IMR-90 (cell line): ENCODE measurements around the gene RHOC. TPM values are rescaled to one million over a fixed set of nuclear protein-coding genes. Genes with fewer than 3 reads are reported as not detected.
"Not testable (repeated sequence)": the region's sequence is repeated elsewhere in the genome, so short reads cannot be mapped to it uniquely, and the experiment has no call there.

Experiments used
- ATAC-seq: fragments of 200-7000 bp; cut with Tn5 transposase; 2 replicates; pipeline ENCODE4 v1.9.1; 2020; ENCODE audit warnings: low read depth, mild to moderate bottlenecking, moderate library complexity
- BruUV-seq: library from RNA; stranded (reverse); fragments of 400-500 nt; replicated peaks from 2 replicates; lab custom pipeline; 2021; lab: Mats Ljungman, UMichigan
- CTCF ChIA-PET: fragments of 300-600 bp; formaldehyde crosslinking; extraction: SDS; loops from one replicate; lab custom pipeline; 2021; ENCODE audit warnings: antibody characterized with exemption; lab: Yijun Ruan, JAX
- POLR2A ChIA-PET: fragments of 300-600 bp; sonication (Branson Sonifier 250); formaldehyde crosslinking; loops from one replicate; lab custom pipeline; 2022; ENCODE audit warnings: antibody characterized with exemption; ENCODE audit not compliant: unreplicated experiment; lab: Charles Lee
- DNase-seq: peaks from one replicate; pipeline ENCODE4 v3.0.0; 2013
- H2AFZ ChIP-seq: replicated peaks from 2 replicates; pipeline ENCODE3; 2013; ENCODE audit warnings: low read length, mild to moderate bottlenecking; ENCODE audit not compliant: poor library complexity
- H2AK5ac ChIP-seq: 2 replicates; pipeline ENCODE4 v1.6.1; 2013; ENCODE audit warnings: low read depth, low read length, inconsistent platforms
- H2AK9ac ChIP-seq: replicated peaks from 2 replicates; pipeline ENCODE3; 2013; ENCODE audit warnings: mild to moderate bottlenecking, low read depth, low read length, moderate library complexity; ENCODE audit not compliant: poor library complexity
- H2BK120ac ChIP-seq: 2 replicates; pipeline ENCODE4 v1.6.1; 2013; ENCODE audit warnings: low read depth, low read length, inconsistent platforms
- H2BK15ac ChIP-seq: 3 replicates; pipeline ENCODE4 v1.6.1; 2013; ENCODE audit warnings: low read depth, low read length, inconsistent platforms
- H2BK20ac ChIP-seq: 2 replicates; pipeline ENCODE4 v1.6.1; 2013; ENCODE audit warnings: low read depth, mild to moderate bottlenecking, inconsistent platforms, low read length, moderate library complexity
- H2BK5ac ChIP-seq: 2 replicates; pipeline ENCODE4 v1.6.1; 2013; ENCODE audit warnings: mild to moderate bottlenecking, low read depth, low read length, inconsistent platforms; ENCODE audit not compliant: poor library complexity, severe bottlenecking
- H3K14ac ChIP-seq: replicated peaks from 2 replicates; pipeline ENCODE4 v1.6.1; 2013; ENCODE audit warnings: low read depth, low read length, inconsistent platforms
- H3K18ac ChIP-seq: 2 replicates; pipeline ENCODE4 v1.6.1; 2013; ENCODE audit warnings: low read depth, low read length, control low read depth
- H3K23ac ChIP-seq: 2 replicates; pipeline ENCODE4 v1.6.1; 2013; ENCODE audit warnings: low read depth, low read length, inconsistent platforms
- H3K27ac ChIP-seq: 2 replicates; pipeline ENCODE4 v1.5.1; 2013; ENCODE audit warnings: mild to moderate bottlenecking, control low read depth, low read length; ENCODE audit not compliant: insufficient read depth
- H3K27me3 ChIP-seq: 2 replicates; pipeline ENCODE4 v1.6.1; 2013; ENCODE audit warnings: low read length; ENCODE audit not compliant: control insufficient read depth, insufficient read depth
- H3K36me3 ChIP-seq: 2 replicates; pipeline ENCODE4 v1.6.1; 2013; ENCODE audit warnings: low read length, mixed read lengths; ENCODE audit not compliant: control insufficient read depth, insufficient read depth
- H3K4ac ChIP-seq: 2 replicates; pipeline ENCODE4 v1.6.1; 2013; ENCODE audit warnings: low read depth, low read length, inconsistent platforms
- H3K4me1 ChIP-seq: 2 replicates; pipeline ENCODE4 v1.6.1; 2013; ENCODE audit warnings: low read length, mixed read lengths; ENCODE audit not compliant: control insufficient read depth, insufficient read depth
- H3K4me2 ChIP-seq: 2 replicates; pipeline ENCODE4 v1.6.1; 2013; ENCODE audit warnings: low read depth, mild to moderate bottlenecking, control low read depth, low read length, moderate library complexity
- H3K4me3 ChIP-seq: 2 replicates; pipeline ENCODE4 v1.5.1; 2013; ENCODE audit warnings: low read depth, mild to moderate bottlenecking, control low read depth, low read length, moderate library complexity; ENCODE audit not compliant: insufficient read depth
- H3K56ac ChIP-seq: 2 replicates; pipeline ENCODE4 v1.6.1; 2013; ENCODE audit warnings: low read length, inconsistent platforms; ENCODE audit not compliant: insufficient read depth; ENCODE audit errors: extremely low read depth
- H3K79me1 ChIP-seq, 2 experiments: 2 replicates each; pipeline ENCODE4 v1.6.1; 2013; ENCODE audit warnings: low read length in 2 of 2, inconsistent platforms in 1 of 2, low read depth in 1 of 2
- H3K9ac ChIP-seq: 2 replicates; pipeline ENCODE4 v1.6.1; 2013; ENCODE audit warnings: low read depth, low read length, control low read depth
- H3K9me1 ChIP-seq: 2 replicates; pipeline ENCODE4 v1.6.1; 2013; ENCODE audit warnings: low read length, inconsistent platforms; ENCODE audit not compliant: insufficient read depth
- H3K9me3 ChIP-seq: 2 replicates; pipeline ENCODE4 v1.6.1; 2013; ENCODE audit warnings: low read length; ENCODE audit not compliant: control insufficient read depth, insufficient read depth
- H4K20me1 ChIP-seq: 2 replicates; pipeline ENCODE4 v1.6.1; 2013; ENCODE audit warnings: low read length, inconsistent platforms; ENCODE audit not compliant: insufficient read depth
- H4K5ac ChIP-seq: 2 replicates; pipeline ENCODE4 v1.6.1; 2013; ENCODE audit warnings: mild to moderate bottlenecking, low read depth, low read length, control low read depth
- H4K8ac ChIP-seq, 2 experiments: 2 replicates each; pipeline ENCODE4 v1.6.1; 2013; ENCODE audit warnings: low read depth in 2 of 2, low read length in 2 of 2, control low read depth in 1 of 2, inconsistent platforms in 1 of 2
- H4K91ac ChIP-seq: 2 replicates; pipeline ENCODE4 v1.6.1; 2013; ENCODE audit warnings: low read depth, low read length, inconsistent platforms; ENCODE audit not compliant: insufficient read depth
- CTCF ChIP-seq: conservative IDR thresholded peaks from 2 replicates; pipeline ENCODE4 v1.5.1; 2012; ENCODE audit warnings: mild to moderate bottlenecking, low read depth, low read length, improper control_type of control experiment
- RFX5 ChIP-seq: IDR thresholded peaks from 2 replicates; pipeline ENCODE4 v1.8.0; 2012; ENCODE audit warnings: low read depth, mild to moderate bottlenecking, low read length, moderate library complexity
- WGBS, 2 experiments: methylation state at CpG; one replicate each; pipeline versions ENCODE4 v1.1.5 to v1.1.7; 2013; ENCODE audit warnings: missing lambda C conversion rate in 2 of 2; ENCODE audit not compliant: insufficient read length in 1 of 2; ENCODE audit errors: extremely low coverage in 2 of 2; 5-methylcytosine and 5-hydroxymethylcytosine counted together
- dilution Hi-C: fragments of 300-500 bp; cut with HindIII; formaldehyde crosslinking; loops from one replicate; pipeline ENCODE4 v1.14.3; 2018; ENCODE audit warnings: low sequenced_read_pairs; ENCODE audit not compliant: unreplicated experiment
- in situ Hi-C: fragments of 300-500 bp; cut with MboI; formaldehyde crosslinking; loops from 3 replicates; pipeline ENCODE4 v1.14.3; 2019; ENCODE audit warnings: low sequenced_read_pairs, inconsistent platforms, mixed read lengths
- intact Hi-C: fragments of 100-400 bp; cut with micrococcal nuclease; formaldehyde crosslinking; loops from 2 replicates; pipeline ENCODE4 v1.10.0; 2022
- polyA plus RNA-seq, 3 experiments: library from polyadenylated mRNA; depleted of rRNA; stranded (reverse); fragments of >200 nt; gene quantifications; 2 replicates each; pipeline ENCODE4 v1.2.3, GENCODE V29; 2012; ENCODE audit warnings: low replicate concordance in 1 of 3
- total RNA-seq: library from RNA; depleted of rRNA; stranded (reverse); fragments of >200 nt; gene quantifications from 2 replicates; pipeline ENCODE4 v1.2.3, GENCODE V29; 2012

Gene RHOC
- total and polyA plus RNA-seq, 2 of the 4 experiments (the other 2 are of a cell fraction): 764 to 839 TPM

GRCh38 chr1:112729909-112730308, 23.0 kb upstream of the RHOC start:
- no CpG with 5 or more reads among the region's 1 CpG for WGBS, 2 experiments
- ChIA-PET POLR2A (interaction anchor here (0.6 kb wide), 2 partner anchors 10 to 19 kb away, joined by 4 to 9 read pairs; no protein-coding TSS in a partner anchor), CTCF (interaction anchor here (0.6 to 1.4 kb wide), 4 partner anchors 11 to 343 kb away, joined by 3 to 7 read pairs (median 4); partner anchors contain the start of genes LRIG2 and PPM1J)
- Histone ChIP-seq H4K5ac (no peak overlapping the region), H2AK5ac (no peak overlapping the region), H3K18ac (no peak overlapping the region), H3K4me2 (no peak overlapping the region), H2BK15ac (peak overlapping the region; percentile 64; the same call in 1 of the 3 replicates), H3K9ac (no peak overlapping the region), H3K4me1 (peaks cover 9% of the 10 kb centered on the region), H2BK5ac (no peak overlapping the region), H3K4me3 (no peak overlapping the region), H2BK120ac (no peak overlapping the region; the same call in 1 of the 2 replicates), H3K9me3 (no peaks in the 10 kb centered on the region), H3K79me1 (no peaks in the 10 kb centered on the region), H4K91ac (no peak overlapping the region), H2AFZ (no peak overlapping the region), H3K14ac (peak overlapping the region; percentile 35; the same call in 1 of the 2 replicates), H2AK9ac (no peak overlapping the region), H3K36me3 (no peaks in the 10 kb centered on the region), H3K56ac (no peak overlapping the region), H4K20me1 (no peaks in the 10 kb centered on the region), H3K9me1 (peaks cover 3% of the 10 kb centered on the region; the same call in 1 of the 2 replicates), H3K27me3 (no peaks in the 10 kb centered on the region), H2BK20ac (no peak overlapping the region), H3K23ac (0 out of 2 replicates have a peak overlapping the region, but pooled peaks have one; percentile 31), H3K4ac (peak overlapping the region; percentile 12; the same call in 1 of the 2 replicates), H3K27ac (no peak overlapping the region), H4K8ac (peak overlapping the region in 1 of 2 experiments; percentile 23; a peak in 1 of 4 replicates)
- no peak for DNase-seq
- BruUV-seq: no TSS peak
- dilution Hi-C loops: no loop called here
- in situ Hi-C loops: loop anchor here (10.0 kb wide), 1 partner anchor 315 kb away; no protein-coding TSS in a partner anchor
- intact Hi-C loops: no loop called here
- TF ChIP-seq RFX5 (no peak), CTCF (no peak)
- ATAC-seq: no peak

- H2AFZ ChIP-seq, H2BK20ac ChIP-seq, H3K4ac ChIP-seq, H3K27me3 ChIP-seq, H3K56ac ChIP-seq, H2BK15ac ChIP-seq, H3K36me3 ChIP-seq, H3K9ac ChIP-seq, H3K18ac ChIP-seq, H4K8ac ChIP-seq, H4K91ac ChIP-seq, H3K23ac ChIP-seq, H3K4me3 ChIP-seq, H3K27ac ChIP-seq, intact Hi-C loops, POLR2A ChIA-PET, H2BK5ac ChIP-seq, H3K4me2 ChIP-seq, DNase-seq, H2AK9ac ChIP-seq, H3K14ac ChIP-seq, H4K20me1 ChIP-seq, H2AK5ac ChIP-seq, ATAC-seq, H4K5ac ChIP-seq, BruUV-seq, H3K79me1 ChIP-seq, H2BK120ac ChIP-seq, H3K9me1 ChIP-seq, H3K9me3 ChIP-seq, dilution Hi-C loops, H3K4me1 ChIP-seq: not testable (repeated sequence)
- CTCF ChIA-PET: interaction anchor here (0.6 to 1.4 kb wide), 4 partner anchors 14 to 344 kb away, joined by 3 to 6 read pairs (median 4); partner anchors contain the start of genes LRIG2 and PPM1J
- in situ Hi-C loops: loop anchor here (10.0 kb wide), 1 partner anchor 316 kb away; no protein-coding TSS in a partner anchor
- no CpG with 5 or more reads among the region's 3 CpGs for WGBS, 2 experiments
These were observed 22.1 kb upstream of the RHOC start for GRCh38 chr1:112729011-112729410.
